Measurements from ENCODE around the gene SOD1.

GRCh38 chr21:31707499-31707898 lies 48.0 kb downstream of the SOD1 start:
- TF ChIP-seq, protein P1, sequence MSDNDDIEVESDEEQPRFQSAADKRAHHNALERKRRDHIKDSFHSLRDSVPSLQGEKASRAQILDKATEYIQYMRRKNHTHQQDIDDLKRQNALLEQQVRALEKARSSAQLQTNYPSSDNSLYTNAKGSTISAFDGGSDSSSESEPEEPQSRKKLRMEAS (IDR thresholded peaks at IDR 0.05) = no peak
- TF ChIP-seq CTCF (IDR thresholded peaks at IDR 0.05; ENCODE audit: control extremely low read depth in 1 of 3, insufficient read depth in 1 of 3, low read depth in 1 of 3, low read length in 3 of 3) (no peak), EZH2 (IDR thresholded peaks at IDR 0.05; ENCODE audit: low read depth, low read length, severe bottlenecking) (no peak), E2F6 (IDR thresholded peaks at IDR 0.05) (no peak), EP300 (IDR thresholded peaks at IDR 0.05; ENCODE audit: borderline replicate concordance in 1 of 2, low read depth in 2 of 2, low read length in 2 of 2) (no peak), POLR2A (IDR thresholded peaks at IDR 0.05; ENCODE audit: control extremely low read depth in 1 of 2, low read depth in 2 of 2, low read length in 2 of 2) (no peak), ATF3 (IDR thresholded peaks at IDR 0.05; ENCODE audit: insufficient read depth, low read depth, low read length) (no peak), TCF12 (IDR thresholded peaks at IDR 0.05; ENCODE audit: low read depth, low read length) (no peak), RAD21 (IDR thresholded peaks at IDR 0.05 in 1 of 2, conservative IDR thresholded peaks at IDR 0.05 in 1 of 2; ENCODE audit: low read depth in 2 of 2, low read length in 2 of 2) (no peak)
